Stimulated activated CD8-positive, alpha-beta memory T cell treated with anti-CD3 and anti-CD28 coated beads, Interleukin-15, amount 100 ng/mL, for 48 hours (primary cell): ENCODE measurements around the gene AP1S1.
"Not testable (repeated sequence)": the region's sequence is repeated elsewhere in the genome, so short reads cannot be mapped to it uniquely, and the experiment has no call there.

Source experiments
- DNase-seq, 2 donors: peaks; one replicate each; pipeline ENCODE4 v3.0.0-alpha.2; 2020; ENCODE audit warnings: low read depth in 2 of 2

AP1S1 gene

DNA sequence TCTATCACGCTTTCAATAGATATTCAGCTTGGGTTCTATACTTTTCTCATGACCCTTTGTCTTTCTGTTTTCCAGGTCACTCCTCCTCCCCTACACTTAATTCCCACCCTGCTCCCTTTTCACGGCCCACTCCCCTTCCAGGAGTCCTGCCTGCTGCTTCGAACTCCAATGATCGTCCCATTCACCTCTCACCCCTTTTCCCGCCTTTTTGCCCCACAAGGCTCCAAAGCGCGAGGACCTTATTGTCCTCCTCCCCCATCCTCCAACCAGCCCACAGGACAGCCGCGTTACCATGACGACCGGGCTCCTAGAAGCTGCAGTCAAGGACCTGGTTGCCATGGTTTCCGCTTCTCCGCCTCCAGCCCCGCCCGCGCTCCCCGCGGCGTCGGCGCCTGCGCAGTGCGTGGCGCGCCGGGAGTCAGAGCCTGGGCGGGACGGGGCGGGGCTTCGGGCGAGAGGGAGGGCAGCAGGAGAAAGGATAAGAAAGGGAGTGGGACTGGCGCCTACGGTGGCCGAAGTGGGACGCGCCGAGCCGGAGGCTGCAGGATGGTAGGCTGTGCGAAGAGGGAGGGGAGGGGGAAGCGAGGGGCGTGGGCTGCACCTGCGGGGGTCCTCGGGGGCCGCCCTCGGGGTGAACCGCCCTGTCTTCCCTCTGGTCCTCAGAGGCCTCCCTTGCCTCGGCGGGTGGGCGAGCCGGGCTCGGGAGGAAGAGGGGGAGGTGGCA, at the start of gene AP1S1:
TSS of gene AP1S1 (plus strand) at position 508 of the 724 bp plus-strand sequence. CDS start at position 547, 39 bp downstream.
- DNase-seq = peak; percentile 89 to 90

DNA sequence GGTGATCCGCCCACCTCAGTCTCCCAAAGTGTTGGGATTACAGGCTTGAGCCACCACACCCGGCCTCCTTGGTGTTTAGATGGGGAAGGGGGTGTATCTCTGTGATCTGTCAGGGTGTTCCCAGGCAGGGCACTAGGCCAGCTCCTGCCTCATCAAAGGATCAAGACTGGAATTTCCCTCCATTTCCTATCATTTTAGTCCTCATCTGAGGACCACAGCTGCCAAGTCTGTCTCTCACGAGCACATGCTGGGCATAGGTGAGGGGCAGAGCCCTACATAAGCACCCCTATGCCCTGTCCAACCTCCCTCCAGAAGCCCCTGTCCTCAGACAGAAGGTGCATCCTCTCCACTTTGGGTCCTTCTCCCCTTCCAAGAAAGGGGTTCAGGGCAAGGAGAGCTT, 49.5 kb upstream of the AP1S1 start:
- no peak for DNase-seq

DNA sequence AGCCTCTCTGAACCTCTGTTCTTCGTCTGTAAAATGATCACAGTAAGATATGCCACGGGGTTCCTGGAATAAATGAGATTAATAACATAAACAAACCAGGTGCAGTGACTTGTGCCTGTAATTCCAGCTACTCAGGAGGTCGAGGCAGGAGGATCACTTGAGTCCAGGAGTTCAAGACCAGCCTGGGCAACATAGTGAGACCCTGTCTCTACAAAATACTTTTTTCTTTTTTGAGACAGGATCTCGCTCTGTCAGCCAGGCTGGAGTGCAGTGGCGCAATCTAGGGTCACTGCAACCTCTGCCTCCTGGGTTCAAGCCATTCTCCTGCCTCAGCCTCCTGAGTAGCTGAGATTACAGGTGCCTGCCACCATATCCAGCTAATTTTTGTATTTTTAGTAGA, 49.0 kb upstream of the AP1S1 start:
- not testable (repeated sequence) for DNase-seq

DNA sequence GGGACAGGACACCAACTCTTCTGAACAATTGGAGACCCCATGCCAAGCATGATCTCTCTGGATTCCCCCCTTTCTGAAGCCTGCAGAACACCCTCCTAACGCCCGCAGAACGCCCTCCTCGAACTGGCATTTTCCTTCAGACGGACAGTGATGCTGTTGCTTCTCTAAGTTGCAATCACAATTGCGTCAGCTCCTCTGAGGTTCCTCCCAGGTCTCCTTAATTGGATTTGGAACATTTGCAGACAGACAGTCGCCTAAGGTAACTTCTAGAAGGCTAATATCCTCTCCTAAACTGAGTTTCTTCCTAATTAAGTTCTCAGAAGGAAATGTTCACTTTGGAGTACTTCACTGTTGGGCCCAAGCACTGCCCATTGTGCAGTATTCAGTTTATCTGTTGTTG, 47.9 kb upstream of the AP1S1 start:
- DNase-seq = no peak

DNA sequence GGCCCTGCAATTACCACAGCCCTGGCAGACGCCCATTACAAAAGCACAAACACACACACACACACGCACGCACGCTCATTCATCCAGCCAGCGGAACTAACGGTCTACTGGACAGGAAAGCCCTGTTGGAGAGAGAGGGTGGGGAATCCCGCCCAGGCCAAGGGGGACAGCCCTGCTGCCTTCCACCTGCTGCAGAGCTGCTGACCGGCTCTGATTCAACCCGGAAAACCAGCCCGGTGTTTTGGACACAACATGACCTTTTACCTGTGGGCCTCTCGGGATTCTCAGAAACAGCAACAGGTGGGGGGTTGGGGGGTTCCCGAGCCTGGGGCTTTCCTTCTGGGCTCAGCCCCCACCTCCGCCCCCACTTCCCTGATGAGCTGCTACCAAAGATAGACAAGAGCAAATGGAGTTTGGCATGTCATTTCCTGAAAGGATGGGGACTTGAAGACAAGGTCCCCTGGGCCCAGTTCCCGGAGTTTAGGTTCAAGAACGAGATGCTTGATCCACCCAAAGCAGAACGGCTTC, 45.9 kb upstream of the AP1S1 start:
- DNase-seq = no peak

DNA sequence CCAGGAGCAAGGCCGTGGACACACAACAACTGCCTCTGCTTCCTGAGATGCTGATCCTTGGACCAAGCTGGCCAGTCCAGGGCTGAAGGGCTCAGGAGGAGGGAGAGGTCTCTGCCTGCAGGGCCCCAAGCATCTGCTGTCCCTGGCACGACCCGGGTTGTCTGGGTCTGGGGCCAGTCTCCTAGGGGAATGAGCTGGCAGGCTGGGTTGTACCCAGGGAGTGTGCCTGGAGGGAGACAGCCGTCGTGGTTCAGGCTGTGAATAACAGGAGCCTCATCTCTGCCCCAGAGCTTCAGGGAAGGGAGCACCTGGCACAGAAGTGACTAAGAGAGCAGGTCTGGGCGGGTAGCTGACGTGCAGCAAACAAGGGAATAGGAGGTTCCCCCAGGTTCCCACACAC, 45.3 kb upstream of the AP1S1 start:
- DNase-seq = no peak

DNA sequence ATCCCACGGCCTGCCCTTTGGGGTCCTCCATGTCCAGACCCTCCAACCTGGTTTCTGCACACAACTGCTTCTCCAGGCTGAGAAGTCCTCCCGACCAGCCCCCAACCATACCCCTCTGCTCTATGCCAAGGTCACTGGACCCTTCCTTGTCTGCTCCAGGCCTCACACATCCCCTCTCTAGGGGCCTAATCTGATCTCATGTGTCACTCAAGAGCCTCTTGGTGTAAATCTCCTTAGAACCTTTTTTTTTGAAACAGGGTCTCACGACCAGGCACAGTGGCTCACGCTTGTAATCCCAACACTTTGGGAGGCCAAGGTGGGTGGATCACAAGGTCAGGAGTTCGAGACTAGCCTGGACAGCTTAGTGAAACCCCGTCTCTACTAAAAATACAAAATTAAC, 44.9 kb upstream of the AP1S1 start:
- DNase-seq = no peak

DNA sequence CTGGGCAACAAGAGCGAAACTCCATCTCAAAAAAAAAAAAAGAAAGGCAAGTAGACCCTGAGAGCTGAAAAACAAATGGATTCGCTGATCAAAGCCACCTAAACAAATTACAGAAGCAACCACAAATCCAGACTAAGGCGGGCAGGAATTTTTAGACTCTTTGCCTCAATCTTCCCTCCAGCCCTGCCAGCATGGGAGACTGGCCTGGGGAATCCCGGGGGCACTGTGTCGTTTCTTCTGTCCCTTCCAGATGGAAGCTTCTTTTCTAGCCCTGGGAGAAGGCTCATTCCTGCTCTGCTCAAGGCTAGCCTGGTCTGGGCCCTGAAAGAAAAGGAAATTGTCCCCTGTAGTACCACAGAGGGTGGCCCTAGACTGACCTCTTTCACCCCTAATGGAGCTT, 43.0 kb upstream of the AP1S1 start:
- no peak for DNase-seq

DNA sequence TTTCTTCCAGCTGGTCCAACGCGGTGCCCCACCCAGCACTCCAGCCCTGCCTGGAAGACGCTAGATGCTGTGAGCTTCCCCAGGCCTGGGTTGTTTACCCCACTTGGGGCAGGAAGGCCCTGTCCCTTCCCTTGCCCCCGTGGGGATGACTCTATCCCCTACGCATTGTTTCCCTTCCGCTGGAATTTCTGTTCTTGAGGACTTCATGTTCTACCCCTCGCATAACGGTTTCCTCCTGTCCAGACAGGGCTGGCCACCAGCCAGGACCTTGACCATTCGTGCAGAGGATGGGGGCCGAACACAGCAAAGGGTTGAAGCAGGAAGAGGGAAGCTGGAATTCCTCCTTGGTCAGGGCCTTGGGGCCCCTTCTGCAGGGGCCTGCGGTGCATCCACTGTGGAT, 42.0 kb upstream of the AP1S1 start:
- no peak for DNase-seq

DNA sequence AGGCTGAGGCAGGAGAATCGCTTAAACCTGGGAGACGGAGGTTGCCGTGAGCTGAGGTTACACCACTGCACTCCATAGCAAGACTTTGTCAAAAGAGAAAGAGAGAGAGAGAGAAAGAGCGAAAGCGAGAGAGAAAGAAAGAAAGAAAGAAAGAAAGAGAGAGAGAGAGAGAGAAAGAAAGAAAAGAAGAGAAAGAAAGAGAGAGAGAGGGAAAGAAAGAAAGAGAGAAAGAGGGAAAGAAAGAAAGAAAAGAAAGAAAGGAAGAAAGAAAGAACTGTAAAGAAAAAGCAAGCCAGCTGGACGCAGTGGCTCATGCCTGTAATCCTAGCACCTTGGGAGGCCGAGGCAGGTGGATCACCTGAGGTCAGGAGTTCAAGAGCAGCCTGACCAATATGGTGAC, 41.1 kb upstream of the AP1S1 start:
- not testable (repeated sequence) for DNase-seq

DNA sequence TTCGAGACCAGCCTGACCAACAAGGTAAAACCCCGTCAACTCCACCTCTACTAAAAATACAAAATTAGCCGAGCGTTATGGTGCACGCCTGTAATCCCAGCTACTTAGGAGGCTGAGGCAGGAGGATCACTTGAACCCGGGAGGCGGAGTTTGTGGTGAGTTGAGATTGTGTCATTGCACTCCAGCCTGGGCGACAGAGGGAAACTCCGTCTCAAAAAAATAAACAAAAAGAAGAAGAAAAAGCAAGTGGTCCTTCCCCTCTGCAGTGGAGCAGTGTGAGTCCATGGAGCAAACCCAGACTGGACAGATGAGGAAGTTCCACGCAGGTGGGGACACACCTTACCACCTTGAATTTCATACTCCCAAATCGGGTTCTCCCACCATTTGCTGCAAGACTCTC, 40.4 kb upstream of the AP1S1 start:
- no peak for DNase-seq

DNA sequence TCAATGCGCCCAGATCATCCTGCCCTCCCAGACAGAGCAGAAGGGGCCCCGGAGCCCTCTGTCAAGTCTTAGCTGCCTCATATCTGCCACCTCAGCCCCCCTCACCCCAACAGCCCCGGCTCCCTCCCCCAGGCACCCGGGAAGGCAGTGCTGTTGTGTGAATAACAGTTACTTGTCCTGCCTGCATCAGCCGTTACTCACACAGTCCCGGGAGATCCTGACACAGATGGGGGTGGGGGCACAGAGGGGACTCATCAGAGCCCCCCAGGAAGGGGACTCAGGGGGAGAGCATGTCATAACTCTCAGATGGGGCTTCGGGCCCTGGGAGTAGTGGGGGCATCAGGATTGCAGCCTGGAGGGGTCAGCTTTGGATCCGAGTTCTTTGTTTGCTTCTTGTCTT, 39.8 kb upstream of the AP1S1 start:
- no peak for DNase-seq

DNA sequence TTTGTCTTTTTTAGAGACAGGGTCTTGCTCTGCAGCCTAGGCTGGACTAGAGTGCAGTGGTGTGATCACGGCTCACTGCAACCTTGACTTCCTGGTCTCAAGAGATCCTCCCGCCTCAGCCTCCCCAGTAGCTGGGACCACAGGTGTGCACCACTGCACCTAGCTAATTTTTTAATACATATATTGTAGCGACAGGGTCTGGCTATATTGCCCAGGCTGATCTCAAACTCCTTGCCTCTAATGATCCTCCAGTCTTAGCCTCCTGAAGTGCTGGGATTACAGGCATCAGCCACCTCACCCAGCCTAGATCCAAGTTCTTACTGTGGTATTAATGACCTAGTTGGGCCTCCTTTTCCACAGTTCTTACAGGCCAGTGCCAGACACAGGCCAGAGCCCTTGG, 39.1 kb upstream of the AP1S1 start:
- no peak for DNase-seq

DNA sequence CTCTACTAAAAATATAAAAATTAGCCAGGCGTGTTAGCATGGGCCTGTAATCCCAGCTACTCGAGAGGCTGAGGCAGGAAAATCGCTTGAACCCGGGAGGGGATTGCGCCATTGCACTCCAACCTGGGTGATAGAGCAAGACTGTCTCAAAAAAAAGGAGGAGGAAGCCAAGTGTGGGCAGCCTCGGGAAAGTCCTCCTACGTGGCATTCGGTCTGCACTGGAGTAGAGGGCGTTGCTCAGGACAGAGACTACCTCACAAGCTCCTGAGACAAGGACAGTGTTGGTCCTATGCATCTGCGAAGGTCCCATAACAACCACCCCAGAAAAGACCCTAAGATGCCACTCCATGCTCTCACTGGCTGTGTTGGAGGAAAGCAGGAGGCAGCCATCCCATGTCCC, 37.4 kb upstream of the AP1S1 start:
- DNase-seq = no peak

DNA sequence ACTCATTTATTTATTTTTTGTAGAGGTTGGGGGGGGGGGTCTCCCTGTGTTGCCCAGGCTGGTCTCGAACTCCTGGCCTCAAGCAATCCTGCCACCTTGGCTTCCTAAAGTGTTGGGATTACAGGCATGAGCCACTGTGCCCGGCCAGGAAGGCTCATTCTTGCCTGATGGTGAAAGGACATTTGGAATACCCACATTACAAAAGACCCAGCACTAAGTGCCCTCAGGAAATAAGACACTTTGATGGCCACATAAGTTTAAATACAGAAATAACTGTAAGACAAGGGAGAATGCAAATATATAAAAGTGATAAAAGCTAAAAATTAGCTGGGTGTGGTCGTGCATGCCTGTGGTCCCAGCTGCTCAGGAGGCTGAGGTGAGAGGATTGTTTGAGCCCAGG, 35.4 kb upstream of the AP1S1 start:
- DNase-seq = no peak

DNA sequence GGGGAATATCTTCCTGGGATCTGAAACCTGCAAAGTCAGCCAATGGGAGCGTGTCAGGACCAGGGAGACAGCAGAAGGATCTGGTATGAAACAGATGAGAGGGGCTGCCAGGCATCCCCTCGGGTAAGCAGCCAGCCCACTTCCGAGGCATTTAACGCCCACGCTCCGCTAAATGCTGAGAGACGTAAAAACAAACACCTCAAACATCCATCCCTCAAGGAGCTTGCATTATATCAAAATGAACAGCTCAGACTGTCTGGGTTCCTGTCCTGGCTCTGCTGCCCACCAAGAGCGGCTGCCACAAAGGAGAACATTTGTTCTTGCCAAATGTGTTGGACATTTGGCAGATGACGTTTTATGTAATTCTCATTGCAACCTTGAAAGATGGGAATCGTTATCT, 34.4 kb upstream of the AP1S1 start:
- no peak for DNase-seq

DNA sequence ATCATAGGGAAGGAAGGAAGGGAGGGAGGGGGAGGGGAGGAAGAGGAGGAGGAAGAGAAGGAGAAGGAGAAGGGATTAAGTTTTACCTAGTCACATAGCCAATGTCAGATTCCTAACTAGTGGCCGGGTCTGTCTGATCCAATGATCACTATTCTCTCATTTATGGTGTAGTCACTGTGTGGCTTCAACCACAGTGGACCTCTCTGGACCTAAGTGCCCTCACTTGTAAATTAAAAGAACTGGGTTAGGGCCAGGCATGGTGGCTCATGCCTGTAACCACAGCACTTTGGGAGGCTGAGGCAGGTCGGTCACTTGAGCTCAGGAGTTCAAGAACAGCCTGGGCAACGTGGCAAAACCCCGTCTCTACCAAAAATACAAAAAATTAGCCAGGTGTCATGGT, 34.0 kb upstream of the AP1S1 start:
- DNase-seq = no peak

DNA sequence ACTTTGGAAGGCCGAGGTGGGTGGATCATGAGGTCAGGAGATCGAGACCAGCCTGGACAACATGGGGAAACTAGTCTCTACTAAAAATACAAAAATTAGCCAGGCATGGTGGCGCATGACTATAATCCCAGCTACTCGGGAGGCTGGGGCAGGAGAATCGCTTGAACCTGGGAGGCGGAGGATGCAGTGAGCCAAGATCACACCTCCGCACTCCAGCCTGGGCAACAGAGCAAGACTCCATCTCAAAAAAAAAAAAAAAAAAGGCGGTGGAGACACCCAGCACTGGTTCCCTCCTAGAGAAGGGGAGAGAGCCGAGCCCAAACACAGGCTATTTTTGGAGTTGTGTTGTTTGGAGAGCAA, 32.7 kb upstream of the AP1S1 start:
- DNase-seq = not testable (repeated sequence)

DNA sequence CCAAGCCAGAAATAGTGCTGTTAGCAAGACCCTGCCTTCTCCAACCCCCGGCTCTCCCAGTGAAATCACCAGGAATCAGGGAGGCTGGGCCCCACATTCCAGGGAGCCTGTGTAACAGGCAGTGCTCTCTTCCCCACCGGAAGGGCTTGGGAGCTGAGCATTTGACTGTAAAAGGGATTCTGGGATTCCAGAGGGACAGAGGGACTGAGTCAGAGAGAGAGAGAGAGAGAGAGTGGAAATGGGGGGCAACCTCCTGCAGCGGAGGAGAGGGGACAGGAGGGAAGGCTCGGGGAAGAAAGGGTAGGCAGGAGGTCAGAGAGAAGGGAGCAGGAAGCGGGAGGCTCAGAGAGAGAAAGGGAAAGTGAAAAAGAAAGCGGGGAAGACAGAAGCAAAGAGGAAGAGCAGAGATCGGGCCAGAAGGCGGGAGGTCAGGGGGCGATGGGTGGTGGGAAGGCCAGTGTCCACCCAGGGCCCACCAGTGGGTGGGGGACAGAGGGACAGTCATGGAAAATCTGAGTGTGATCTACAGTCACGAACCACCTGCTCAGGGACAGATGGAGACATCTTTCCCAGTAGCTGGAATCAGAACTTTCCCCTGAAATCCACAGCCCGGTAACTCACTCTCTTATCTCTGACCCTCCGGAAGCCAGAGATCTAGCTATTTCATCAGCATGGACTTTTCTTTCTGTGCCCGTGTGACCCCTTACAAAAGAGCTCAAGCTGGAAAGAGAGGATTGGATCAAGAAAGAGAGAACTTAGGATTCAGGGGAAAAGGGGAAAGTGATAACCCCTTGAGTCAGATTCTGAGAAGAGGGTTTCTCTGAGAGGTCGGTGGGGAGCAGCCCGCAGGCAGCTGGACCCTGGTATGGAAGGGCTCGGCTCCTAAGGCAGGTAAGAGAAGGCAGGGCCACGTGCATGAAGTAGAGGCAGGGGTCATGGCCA, 32.0 kb upstream of the AP1S1 start:
- DNase-seq = no peak

DNA sequence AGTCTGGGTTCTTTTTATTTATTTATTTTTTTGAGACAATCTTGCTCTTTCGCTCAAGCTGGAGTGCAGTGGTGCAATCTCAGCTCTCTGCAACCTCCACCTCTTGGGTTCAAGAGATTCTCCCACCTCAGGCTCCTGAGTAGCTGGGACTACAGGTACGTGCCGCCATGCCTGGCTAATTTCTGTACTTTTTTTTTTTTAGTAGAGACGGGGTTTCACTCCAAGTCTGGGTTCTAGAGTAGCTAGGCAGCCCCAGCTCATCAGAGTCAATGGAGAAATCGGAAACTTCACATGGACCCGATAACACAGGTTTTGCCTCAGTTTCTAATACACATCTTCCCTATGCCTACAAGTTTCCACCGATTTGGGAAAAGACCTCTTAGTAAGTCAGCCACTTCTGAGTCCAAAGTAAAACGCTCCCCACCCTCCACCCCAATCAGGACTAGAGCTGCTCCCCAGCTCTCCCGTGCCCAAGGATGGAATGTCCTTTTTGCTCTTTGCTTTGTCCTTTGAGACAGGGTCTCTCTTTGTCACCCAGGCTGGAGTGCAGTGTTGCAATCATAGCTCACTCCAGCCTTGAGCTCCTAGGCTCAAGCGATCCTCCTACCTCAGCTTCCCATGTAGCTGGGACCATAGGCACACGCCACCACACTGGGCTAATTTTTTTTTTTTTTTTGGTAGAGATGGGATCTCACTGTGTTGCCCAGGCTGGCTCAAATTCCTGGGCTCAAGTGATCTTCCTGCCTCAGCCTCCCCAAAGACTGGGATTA, 31.2 kb upstream of the AP1S1 start:
- DNase-seq = no peak

DNA sequence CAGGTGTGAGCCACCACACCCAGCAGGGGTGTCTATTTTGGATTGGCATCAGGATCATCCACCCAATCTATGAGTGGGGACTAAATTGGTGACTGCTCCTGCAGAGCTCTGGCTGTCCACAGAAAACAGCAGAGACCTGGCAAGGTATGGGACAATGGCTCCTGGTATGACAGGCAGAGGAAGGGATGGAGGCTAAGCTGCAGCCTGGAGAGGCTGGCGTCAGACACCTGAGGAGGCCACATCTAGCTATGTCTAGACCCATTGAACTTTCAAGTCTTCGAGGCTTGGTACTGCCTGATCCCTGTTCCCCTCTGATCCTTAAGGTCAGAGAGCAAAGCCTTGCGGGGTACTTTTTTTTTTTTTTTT, 30.6 kb upstream of the AP1S1 start:
- no peak for DNase-seq

DNA sequence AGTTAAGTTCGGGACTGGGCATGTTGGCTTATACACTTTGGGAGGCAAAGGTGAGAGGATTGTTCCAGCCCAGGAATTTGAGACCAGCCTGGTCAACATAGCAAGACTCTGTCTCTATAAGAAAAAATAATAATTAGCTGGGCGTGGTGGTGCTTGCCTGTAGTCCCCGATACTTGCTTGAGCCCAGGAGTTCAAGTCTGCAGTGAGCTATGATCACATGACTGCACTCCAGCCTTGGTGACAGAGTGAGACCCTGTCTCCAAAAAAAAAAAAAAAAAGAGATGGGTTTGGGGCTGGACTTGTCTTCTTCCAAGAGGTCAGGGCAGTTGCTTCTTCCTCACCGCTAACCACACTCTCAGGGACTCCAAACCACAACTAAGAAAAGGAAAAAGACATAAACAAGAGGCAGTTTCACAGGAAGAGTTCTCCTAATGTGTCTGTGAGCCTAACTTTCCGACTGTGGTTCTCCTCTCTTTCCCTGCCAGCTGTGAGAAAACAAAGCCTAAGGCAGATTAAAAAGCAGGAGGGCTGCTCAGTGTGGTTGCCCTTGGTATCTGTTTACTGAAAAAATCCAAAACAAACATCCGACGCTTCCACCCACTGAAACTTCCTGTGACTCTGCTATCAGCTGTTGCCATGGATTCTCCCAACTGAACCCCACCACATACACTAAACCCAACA, 29.8 kb upstream of the AP1S1 start:
- DNase-seq = no peak
